Activated CD4-positive, alpha-beta T cell treated with anti-CD3 and anti-CD28 coated beads, Interleukin-2, amount 50 U/mL, for 1 hour (primary cell): ENCODE results near the gene CEP57L1.

Experiments used
- DNase-seq: peaks from one replicate; pipeline ENCODE4 v3.0.0-alpha.2; 2020

Gene CEP57L1

GRCh38 chr6:109095036-109095834 is at the start of gene CEP57L1:
Gene CEP57L1 (plus strand): TSS chr6:109095507. CDS start chr6:109145222, 49,715 bp downstream.
- DNase-seq: peak; percentile 94

GRCh38 chr6:109048176-109048575 is 47.1 kb upstream of the CEP57L1 start:
- no peak for DNase-seq

GRCh38 chr6:109048670-109049415 is 46.5 kb upstream of the CEP57L1 start:
- no peak for DNase-seq

- no peak for DNase-seq
These were observed 45.3 kb upstream of the CEP57L1 start for GRCh38 chr6:109050012-109050411.

- DNase-seq: no peak
These were observed 44.7 kb upstream of the CEP57L1 start for GRCh38 chr6:109050447-109051102.

- no peak for DNase-seq
These were observed 43.8 kb upstream of the CEP57L1 start for GRCh38 chr6:109051301-109052017.

- DNase-seq: no peak
These were observed 43.2 kb upstream of the CEP57L1 start for GRCh38 chr6:109052018-109052651.

GRCh38 chr6:109052852-109053251 is 42.5 kb upstream of the CEP57L1 start:
- DNase-seq: no peak

- no peak for DNase-seq
These were observed 42.0 kb upstream of the CEP57L1 start for GRCh38 chr6:109053336-109053735.

GRCh38 chr6:109055771-109056235 is 39.5 kb upstream of the CEP57L1 start:
- no peak for DNase-seq

- no peak for DNase-seq
These were observed 38.6 kb upstream of the CEP57L1 start for GRCh38 chr6:109056661-109057060.

- no peak for DNase-seq
These were observed 36.7 kb upstream of the CEP57L1 start for GRCh38 chr6:109058620-109059019.

GRCh38 chr6:109059153-109059552 is 36.2 kb upstream of the CEP57L1 start:
- DNase-seq: no peak

GRCh38 chr6:109059571-109060021 is 35.7 kb upstream of the CEP57L1 start:
- DNase-seq: no peak

- DNase-seq: no peak
These were observed 34.7 kb upstream of the CEP57L1 start for GRCh38 chr6:109060571-109060970.

- no peak for DNase-seq
These were observed 33.1 kb upstream of the CEP57L1 start for GRCh38 chr6:109062216-109062615.

GRCh38 chr6:109062767-109063352 is 32.4 kb upstream of the CEP57L1 start:
- DNase-seq: no peak

GRCh38 chr6:109069746-109070145 is 25.6 kb upstream of the CEP57L1 start:
- DNase-seq: no peak

- no peak for DNase-seq
These were observed 24.0 kb upstream of the CEP57L1 start for GRCh38 chr6:109071125-109071917.

- DNase-seq: peak; percentile 34
These were observed 21.8 kb upstream of the CEP57L1 start for GRCh38 chr6:109073344-109074132.
